Hepatocyte (in vitro differentiated cells): ENCODE measurements around the gene TEX35. TPM values are rescaled to one million over a fixed set of nuclear protein-coding genes. Genes with fewer than 3 reads are reported as not detected.
"Not testable (repeated sequence)": the region's sequence is repeated elsewhere in the genome, so short reads cannot be mapped to it uniquely, and the experiment has no call there.

ENCODE experiments used
- DNase-seq: peaks from one replicate; pipeline ENCODE4 v3.0.0-alpha.2; 2016; ENCODE audit warnings: low spot score
- H2AFZ ChIP-seq: fragments of 200-600 bp; sonication (generic); 2 replicates; pipeline ENCODE4 v1.6.0; 2016; ENCODE audit warnings: antibody characterized with exemption, mild to moderate bottlenecking
- H3K27ac ChIP-seq: fragments of 200-600 bp; sonication (generic); 2 replicates; pipeline ENCODE4 v1.5.1; 2016; ENCODE audit warnings: mild to moderate bottlenecking
- H3K27me3 ChIP-seq: fragments of 200-600 bp; sonication (generic); 2 replicates; pipeline ENCODE4 v1.6.1; 2016
- H3K36me3 ChIP-seq: fragments of 200-600 bp; sonication (generic); replicated peaks from 2 replicates; pipeline ENCODE4 v1.5.1; 2016; ENCODE audit warnings: low read depth; ENCODE audit not compliant: insufficient read depth
- H3K4me1 ChIP-seq: fragments of 200-600 bp; sonication (generic); 2 replicates; pipeline ENCODE4 v1.5.1; 2016; ENCODE audit warnings: mild to moderate bottlenecking, moderate library complexity; ENCODE audit not compliant: insufficient read depth
- H3K4me2 ChIP-seq: fragments of 200-600 bp; sonication (generic); 2 replicates; pipeline ENCODE4 v1.6.0; 2016
- H3K4me3 ChIP-seq: fragments of 200-600 bp; sonication (generic); 2 replicates; pipeline ENCODE4 v1.5.1; 2016; ENCODE audit warnings: mild to moderate bottlenecking
- H3K79me2 ChIP-seq: fragments of 200-600 bp; sonication (generic); 2 replicates; pipeline ENCODE4 v1.6.0; 2017; ENCODE audit warnings: mild to moderate bottlenecking
- H3K9me2 ChIP-seq: fragments of 200-600 bp; sonication (generic); replicated peaks from 2 replicates; pipeline ENCODE4 v1.6.0; 2017; ENCODE audit warnings: mild to moderate bottlenecking; ENCODE audit not compliant: insufficient read depth
- H3K9me3 ChIP-seq: fragments of 200-600 bp; sonication (generic); 2 replicates; pipeline ENCODE4 v1.5.1; 2016; ENCODE audit warnings: low read depth, mild to moderate bottlenecking
- H4K20me1 ChIP-seq: fragments of 200-600 bp; sonication (generic); 2 replicates; pipeline ENCODE4 v1.6.0; 2016; ENCODE audit warnings: mild to moderate bottlenecking; ENCODE audit not compliant: insufficient read depth, poor library complexity, severe bottlenecking
- EZH2 ChIP-seq: fragments of 200-600 bp; sonication (generic); IDR thresholded peaks from 2 replicates; pipeline ENCODE4 v1.6.1; 2016; ENCODE audit warnings: antibody characterized with exemption, mild to moderate bottlenecking, borderline replicate concordance
- EZH2phosphoT487 ChIP-seq: fragments of 200-600 bp; sonication (generic); IDR thresholded peaks from one replicate; pipeline ENCODE4 v1.6.1; 2018; ENCODE audit warnings: antibody characterized with exemption, mild to moderate bottlenecking, low read depth, moderate library complexity; ENCODE audit not compliant: unreplicated experiment, severe bottlenecking
- WGBS: methylation state at CpG from one replicate; pipeline ENCODE4 v1.1.6; 2016; ENCODE audit warnings: low lambda C conversion rate; ENCODE audit errors: missing lambda C conversion rate; 5-methylcytosine and 5-hydroxymethylcytosine counted together
- polyA plus RNA-seq: library from polyadenylated mRNA; unstranded; fragments of >200 nt; fragmentation: Nextera tagmentation; extraction: Ambion mirVana; gene quantifications from 2 replicates; pipeline ENCODE4 v1.2.1, GENCODE V29; 2016
- total RNA-seq: library from RNA; depleted of rRNA; stranded (reverse); fragments of >200 nt; gene quantifications from 2 replicates; pipeline ENCODE4 v1.2.3, GENCODE V29; 2014
- TF ChIP-seq, protein P1 (sequence below): fragments of 200-600 bp; sonication (generic); IDR thresholded peaks from 2 replicates; pipeline ENCODE4 v1.5.1; 2016; ENCODE audit warnings: antibody characterized with exemption, mild to moderate bottlenecking; ENCODE audit not compliant: poor library complexity

TEX35 gene
- total and polyA plus RNA-seq, 2 experiments from 2014 or later = not detected

DNA sequence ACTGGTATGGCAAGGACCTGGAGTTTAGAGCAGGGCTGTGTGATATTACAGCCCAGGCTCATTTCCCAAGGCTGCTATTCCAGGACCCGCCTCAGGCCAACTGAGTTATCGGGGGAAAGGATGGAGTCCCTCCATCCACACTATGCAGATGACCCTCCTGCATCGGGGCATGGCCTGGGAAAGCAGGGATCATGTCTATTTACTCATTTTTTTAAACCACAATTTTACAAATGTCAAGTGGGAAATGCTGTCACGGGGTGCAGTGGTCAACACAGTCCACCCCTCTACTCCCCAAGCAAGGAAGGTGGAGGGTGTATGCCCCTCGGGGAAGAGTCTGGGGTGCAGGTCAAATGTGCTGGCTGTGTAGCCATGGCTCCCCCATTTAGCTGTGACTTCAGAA, 10.1 kb upstream of the TEX35 start:
- no peak overlapping the region for H3K27ac ChIP-seq
- H3K4me3 ChIP-seq = no peak overlapping the region
- no peaks in the 10 kb centered on the region for H3K79me2 ChIP-seq
- H3K36me3 ChIP-seq = no peaks in the 10 kb centered on the region
- no peaks in the 10 kb centered on the region for H3K27me3 ChIP-seq
- no peak for DNase-seq
- H3K4me1 ChIP-seq = no peaks in the 10 kb centered on the region
- 90% methylated on average over 5 of the region's 5 CpGs for WGBS
- TF ChIP-seq EZH2 (no peak), EZH2phosphoT487 (no peak)
- TF ChIP-seq, protein P1, sequence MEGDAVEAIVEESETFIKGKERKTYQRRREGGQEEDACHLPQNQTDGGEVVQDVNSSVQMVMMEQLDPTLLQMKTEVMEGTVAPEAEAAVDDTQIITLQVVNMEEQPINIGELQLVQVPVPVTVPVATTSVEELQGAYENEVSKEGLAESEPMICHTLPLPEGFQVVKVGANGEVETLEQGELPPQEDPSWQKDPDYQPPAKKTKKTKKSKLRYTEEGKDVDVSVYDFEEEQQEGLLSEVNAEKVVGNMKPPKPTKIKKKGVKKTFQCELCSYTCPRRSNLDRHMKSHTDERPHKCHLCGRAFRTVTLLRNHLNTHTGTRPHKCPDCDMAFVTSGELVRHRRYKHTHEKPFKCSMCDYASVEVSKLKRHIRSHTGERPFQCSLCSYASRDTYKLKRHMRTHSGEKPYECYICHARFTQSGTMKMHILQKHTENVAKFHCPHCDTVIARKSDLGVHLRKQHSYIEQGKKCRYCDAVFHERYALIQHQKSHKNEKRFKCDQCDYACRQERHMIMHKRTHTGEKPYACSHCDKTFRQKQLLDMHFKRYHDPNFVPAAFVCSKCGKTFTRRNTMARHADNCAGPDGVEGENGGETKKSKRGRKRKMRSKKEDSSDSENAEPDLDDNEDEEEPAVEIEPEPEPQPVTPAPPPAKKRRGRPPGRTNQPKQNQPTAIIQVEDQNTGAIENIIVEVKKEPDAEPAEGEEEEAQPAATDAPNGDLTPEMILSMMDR = no peak
- H3K9me3 ChIP-seq = no peaks in the 10 kb centered on the region
- H3K9me2 ChIP-seq = no peaks in the 10 kb centered on the region
- no peak overlapping the region for H3K4me2 ChIP-seq
- no peaks in the 10 kb centered on the region for H4K20me1 ChIP-seq
- H2AFZ ChIP-seq = no peak overlapping the region

DNA sequence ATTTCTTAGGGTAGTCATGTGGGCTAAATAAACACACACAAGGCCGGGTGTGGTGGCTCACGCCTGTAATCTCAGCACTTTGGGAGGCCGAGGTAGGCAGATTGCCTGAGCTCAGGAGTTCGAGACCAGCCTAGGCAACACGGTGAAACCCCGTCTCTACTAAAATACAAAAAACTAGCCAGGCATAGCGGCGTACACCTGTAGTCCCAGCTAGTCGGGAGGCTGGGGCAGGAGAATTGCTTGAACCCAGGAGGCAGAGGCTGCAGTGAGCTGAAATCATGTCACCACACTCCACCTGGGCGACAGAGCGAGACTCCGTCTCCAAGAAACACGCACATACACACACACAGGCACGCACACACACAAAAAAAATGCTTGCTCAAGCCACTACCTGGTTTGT, 9.6 kb upstream of the TEX35 start:
- not testable (repeated sequence) for H3K9me3 ChIP-seq, H3K27ac ChIP-seq, H3K4me1 ChIP-seq, H3K4me2 ChIP-seq, H3K79me2 ChIP-seq, H3K27me3 ChIP-seq, H3K9me2 ChIP-seq, DNase-seq, H3K36me3 ChIP-seq, H3K4me3 ChIP-seq, H2AFZ ChIP-seq, H4K20me1 ChIP-seq
- WGBS = 96% methylated on average over 14 of the region's 14 CpGs

- Histone ChIP-seq H3K9me2 (no peaks in the 10 kb centered on the region), H3K4me2 (no peak overlapping the region), H3K36me3 (no peaks in the 10 kb centered on the region), H2AFZ (no peak overlapping the region), H4K20me1 (no peaks in the 10 kb centered on the region), H3K4me3 (no peak overlapping the region), H3K27ac (no peak overlapping the region), H3K4me1 (no peaks in the 10 kb centered on the region), H3K79me2 (no peaks in the 10 kb centered on the region), H3K9me3 (no peaks in the 10 kb centered on the region), H3K27me3 (no peaks in the 10 kb centered on the region)
- no peak for DNase-seq
- WGBS = 74% methylated on average over 6 of the region's 6 CpGs
- TF ChIP-seq, protein P1 = no peak
- TF ChIP-seq EZH2phosphoT487 (no peak), EZH2 (no peak)
These were observed 9.1 kb upstream of the TEX35 start for GRCh38 chr1:178503849-178504248.

GRCh38 chr1:178504286-178504685, 8.6 kb upstream of the TEX35 start:
- Histone ChIP-seq H4K20me1 (no peaks in the 10 kb centered on the region), H3K27me3 (no peaks in the 10 kb centered on the region), H3K4me1 (no peaks in the 10 kb centered on the region), H3K4me2 (no peak overlapping the region), H3K9me2 (no peaks in the 10 kb centered on the region), H3K79me2 (no peaks in the 10 kb centered on the region), H3K9me3 (no peaks in the 10 kb centered on the region), H3K27ac (no peak overlapping the region), H3K36me3 (no peaks in the 10 kb centered on the region), H3K4me3 (no peak overlapping the region), H2AFZ (no peak overlapping the region)
- no peak for DNase-seq
- TF ChIP-seq EZH2phosphoT487 = no peak
- TF ChIP-seq, protein P1 = no peak
- TF ChIP-seq EZH2 = no peak
- 90% methylated on average over 4 of the region's 4 CpGs for WGBS
